CD4-positive, CD25-positive, alpha-beta regulatory T cell (primary cell): ENCODE data around the gene AMPH. TPM values are rescaled to one million over a fixed set of nuclear protein-coding genes. Genes with fewer than 3 reads are reported as not detected.
A peak's percentile ranks its signal among the peaks of the same experiment; 100 is the strongest.

Experiments used
- ATAC-seq, 2 donors: fragments of 150-1000 bp; cut with Tn5 transposase; one replicate each; pipeline ENCODE4 v1.10.0; 2021; ENCODE audit warnings: low read depth in 2 of 2, moderate number of reproducible peaks in 2 of 2, moderate library complexity in 1 of 2
- DNase-seq, 3 donors: peaks; one replicate each; pipeline versions ENCODE4 v3.0.0 to v3.0.0-alpha.2; 2012 to 2022; ENCODE audit warnings: mixed read lengths in 1 of 3
- H3K27ac ChIP-seq: one replicate; pipeline ENCODE4 v1.7.0; 2013; ENCODE audit warnings: mild to moderate bottlenecking, low read length; ENCODE audit not compliant: insufficient read depth, poor library complexity, severe bottlenecking
- H3K27me3 ChIP-seq: one replicate; pipeline ENCODE4 v1.7.0; 2013; ENCODE audit warnings: low read length; ENCODE audit not compliant: control insufficient read depth, insufficient read depth
- H3K36me3 ChIP-seq: one replicate; pipeline ENCODE4 v1.7.0; 2013; ENCODE audit warnings: mild to moderate bottlenecking, low read length, moderate library complexity; ENCODE audit not compliant: control insufficient read depth, insufficient read depth
- H3K4me1 ChIP-seq: 2 replicates; pipeline ENCODE4 v1.7.0; 2013; ENCODE audit warnings: mild to moderate bottlenecking, low read length; ENCODE audit not compliant: insufficient read depth, control insufficient read depth, poor library complexity, severe bottlenecking
- H3K4me3 ChIP-seq: one replicate; pipeline ENCODE4 v1.7.0; 2013; ENCODE audit warnings: low read depth, mild to moderate bottlenecking, low read length, moderate library complexity
- H3K9me3 ChIP-seq, 2 experiments: 1 replicate in 1 of 2; 2 replicates in 1 of 2; pipeline ENCODE4 v1.7.0; 2013; ENCODE audit warnings: low read length in 2 of 2, mild to moderate bottlenecking in 1 of 2, moderate library complexity in 1 of 2; ENCODE audit not compliant: control insufficient read depth in 2 of 2
- H3K27ac Mint-ChIP-seq, 3 donors: one replicate each; pipeline ENCODE4 v1.8.0; 2020 to 2022; ENCODE audit warnings: mild to moderate bottlenecking in 3 of 3, mixed read lengths in 3 of 3, moderate library complexity in 2 of 3
- H3K27me3 Mint-ChIP-seq: one replicate; pipeline ENCODE4 v1.8.0; 2022; ENCODE audit warnings: mild to moderate bottlenecking, mixed read lengths
- H3K36me3 Mint-ChIP-seq: one replicate; pipeline ENCODE4 v1.8.0; 2020; ENCODE audit warnings: mixed read lengths
- H3K4me1 Mint-ChIP-seq, 4 donors: one replicate each; pipeline ENCODE4 v1.8.0; 2020 to 2022; ENCODE audit warnings: mixed read lengths in 4 of 4, mild to moderate bottlenecking in 1 of 4
- H3K4me3 Mint-ChIP-seq, 4 donors: one replicate each; pipeline ENCODE4 v1.8.0; 2020 to 2022; ENCODE audit warnings: mild to moderate bottlenecking in 4 of 4, mixed read lengths in 4 of 4, moderate library complexity in 3 of 4
- H3K9me3 Mint-ChIP-seq, 7 donors: one replicate each; pipeline ENCODE4 v1.8.0; 2020 to 2022; ENCODE audit warnings: mixed read lengths in 7 of 7, mild to moderate bottlenecking in 3 of 7, moderate library complexity in 2 of 7
- polyA plus RNA-seq, 4 donors: library from polyadenylated mRNA; unstranded; fragments of 300-500 nt; fragmentation: Illumina TruSeq; gene quantifications; one replicate each; pipeline ENCODE4 v1.2.3, GENCODE V29; 2021
- total RNA-seq: library from RNA; stranded (reverse); gene quantifications from one replicate; pipeline ENCODE4 v1.2.3, GENCODE V29; 2022

Gene AMPH
- total RNA-seq (not detected), polyA plus RNA-seq (under 1 TPM in 3 of 4 donors, not detected in 1; 0.09 to 0.11 (median 0.10) TPM)

DNA sequence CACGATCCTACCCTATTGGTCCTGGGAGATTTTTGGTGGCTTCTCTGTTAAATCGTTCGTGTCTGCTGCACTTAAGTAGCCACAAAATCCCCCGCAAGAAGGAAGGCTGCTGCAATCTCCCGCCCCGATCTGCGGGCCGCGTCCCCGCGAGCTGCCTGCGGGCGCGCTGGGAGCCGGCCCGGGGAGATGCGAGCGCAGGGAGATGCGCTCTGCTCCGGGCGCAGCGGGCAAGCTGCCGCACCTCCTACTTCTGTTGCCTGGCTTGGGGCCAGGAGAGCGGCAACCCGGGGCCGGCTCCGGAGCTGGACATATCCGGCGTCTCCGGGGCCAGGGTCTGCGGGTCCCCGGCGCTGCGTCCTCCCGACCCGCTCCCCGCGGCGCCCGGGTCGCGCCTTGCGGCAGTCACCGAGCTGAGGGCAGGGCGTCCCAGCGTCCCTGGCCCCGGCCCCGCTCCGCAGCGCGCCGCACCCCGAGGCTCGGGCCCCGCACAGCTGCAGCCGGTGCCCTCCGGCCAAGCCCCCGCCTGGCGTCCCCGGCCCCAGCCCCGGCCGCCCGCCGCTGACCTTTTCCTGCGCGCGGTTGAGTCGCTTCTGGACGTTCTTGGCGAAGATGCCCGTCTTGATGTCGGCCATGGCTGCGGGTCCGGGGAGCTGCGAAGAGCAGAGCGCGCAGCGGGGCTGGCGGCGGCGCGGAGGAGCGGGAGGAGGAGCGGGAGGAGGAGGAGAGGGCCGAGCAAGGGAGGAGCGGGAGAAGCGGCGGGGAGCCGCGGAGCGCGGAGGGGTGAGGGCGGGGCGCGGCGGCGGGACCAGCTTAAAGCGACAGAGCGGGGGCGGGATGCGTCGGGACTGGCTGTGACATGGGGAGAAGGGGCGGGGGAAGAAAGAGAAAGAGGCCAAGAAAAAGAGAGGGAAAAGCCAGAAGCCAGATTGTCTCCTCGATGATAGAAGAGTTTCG lies at the start of gene AMPH:
TSS of gene AMPH (minus strand) at position 654 of the 954 bp plus-strand sequence. CDS start at position 632, 22 bp downstream.
- Mint-ChIP-seq H3K4me3 (peak within 1 kb of the TSS in 2 of 4 donors; percentile 19 to 35), H3K36me3 (no peaks in the 10 kb centered on the region), H3K9me3 (peaks cover 0 to 3% (median 0%) of the 10 kb centered on the region in 7 donors), H3K4me1 (peaks cover 0 to 6% (median 5%) of the 10 kb centered on the region in 4 donors), H3K27me3 (peaks cover 45% of the 10 kb centered on the region), H3K27ac (peak within 1 kb of the TSS in 1 of 3 donors; percentile 18)
- ATAC-seq (no peak), DNase-seq (no peak)
- no peak within 1 kb of the TSS for H3K4me3 ChIP-seq
- H3K27me3 ChIP-seq, result peaks cover 18% of the 10 kb centered on the region
- H3K9me3 ChIP-seq, result no peaks in the 10 kb centered on the region
- H3K4me1 ChIP-seq, result no peaks in the 10 kb centered on the region
- no peaks in the 10 kb centered on the region for H3K36me3 ChIP-seq
- H3K27ac ChIP-seq, result no peak within 1 kb of the TSS

- H3K36me3 Mint-ChIP-seq, result no peaks in the 10 kb centered on the region
- Histone ChIP-seq H3K27ac (no peak overlapping the region), H3K27me3 (peaks cover 3% of the 10 kb centered on the region), H3K36me3 (no peaks in the 10 kb centered on the region), H3K4me1 (no peaks in the 10 kb centered on the region), H3K4me3 (no peak overlapping the region), H3K9me3 (no peaks in the 10 kb centered on the region)
- H3K27me3 Mint-ChIP-seq, result peaks cover 16% of the 10 kb centered on the region
- H3K4me1 Mint-ChIP-seq, result no peaks in the 10 kb centered on the region
- ATAC-seq (no peak), DNase-seq (no peak)
- peaks cover 0 to 3% (median 2%) of the 10 kb centered on the region in 7 donors for H3K9me3 Mint-ChIP-seq
- no peak overlapping the region for H3K4me3 Mint-ChIP-seq
- no peak overlapping the region for H3K27ac Mint-ChIP-seq
These were observed 48.2 kb upstream of the AMPH start for GRCh38 chr7:38679419-38679818.

DNA sequence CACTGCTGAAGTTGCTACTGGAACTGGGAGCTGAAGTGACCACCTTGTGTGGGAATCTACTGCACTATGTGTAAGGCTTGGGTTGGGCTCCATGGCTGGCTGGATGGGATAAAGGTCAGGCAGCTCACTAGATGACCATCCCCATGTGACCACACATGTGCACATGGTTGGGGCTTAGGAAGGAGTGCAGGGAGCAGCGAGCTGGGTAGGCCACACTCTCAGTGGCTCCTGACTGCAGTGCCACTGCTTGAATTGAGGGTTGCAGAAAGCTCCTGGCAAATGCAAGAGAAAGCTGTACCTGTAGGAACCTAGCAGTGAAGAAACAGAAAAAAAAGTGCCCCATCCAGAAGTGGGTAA lies 47.5 kb upstream of the AMPH start:
- H3K27ac Mint-ChIP-seq, result no peak overlapping the region
- H3K4me1 ChIP-seq, result no peaks in the 10 kb centered on the region
- peaks cover 0 to 3% (median 2%) of the 10 kb centered on the region in 7 donors for H3K9me3 Mint-ChIP-seq
- no peaks in the 10 kb centered on the region for H3K36me3 ChIP-seq
- H3K27me3 Mint-ChIP-seq, result peaks cover 15% of the 10 kb centered on the region
- H3K27me3 ChIP-seq, result peaks cover 3% of the 10 kb centered on the region
- H3K4me3 Mint-ChIP-seq, result no peak overlapping the region
- H3K36me3 Mint-ChIP-seq, result no peaks in the 10 kb centered on the region
- H3K4me1 Mint-ChIP-seq, result no peaks in the 10 kb centered on the region
- H3K27ac ChIP-seq, result no peak overlapping the region
- ATAC-seq, result no peak
- DNase-seq, result no peak
- no peaks in the 10 kb centered on the region for H3K9me3 ChIP-seq
- H3K4me3 ChIP-seq, result no peak overlapping the region

- no peak overlapping the region for H3K27ac Mint-ChIP-seq
- Histone ChIP-seq H3K27ac (no peak overlapping the region), H3K4me3 (no peak overlapping the region), H3K27me3 (peaks cover 3% of the 10 kb centered on the region), H3K9me3 (no peaks in the 10 kb centered on the region), H3K4me1 (no peaks in the 10 kb centered on the region), H3K36me3 (no peaks in the 10 kb centered on the region)
- peaks cover 15% of the 10 kb centered on the region for H3K27me3 Mint-ChIP-seq
- DNase-seq (no peak), ATAC-seq (no peak)
- peaks cover 0 to 3% (median 2%) of the 10 kb centered on the region in 7 donors for H3K9me3 Mint-ChIP-seq
- H3K4me1 Mint-ChIP-seq, result no peaks in the 10 kb centered on the region
- no peak overlapping the region for H3K4me3 Mint-ChIP-seq
- H3K36me3 Mint-ChIP-seq, result no peaks in the 10 kb centered on the region
These were observed 47.0 kb upstream of the AMPH start for GRCh38 chr7:38677981-38678697.

- Histone ChIP-seq H3K4me3 (no peak overlapping the region), H3K4me1 (no peaks in the 10 kb centered on the region), H3K36me3 (no peaks in the 10 kb centered on the region), H3K9me3 (no peaks in the 10 kb centered on the region), H3K27me3 (peaks cover 3% of the 10 kb centered on the region), H3K27ac (no peak overlapping the region)
- Mint-ChIP-seq H3K27me3 (peaks cover 13% of the 10 kb centered on the region), H3K36me3 (no peaks in the 10 kb centered on the region), H3K27ac (no peak overlapping the region), H3K4me3 (no peak overlapping the region), H3K9me3 (peaks cover 0 to 6% (median 2%) of the 10 kb centered on the region in 7 donors), H3K4me1 (no peaks in the 10 kb centered on the region)
- ATAC-seq (no peak), DNase-seq (no peak)
These were observed 44.4 kb upstream of the AMPH start for GRCh38 chr7:38675494-38676106.

DNA sequence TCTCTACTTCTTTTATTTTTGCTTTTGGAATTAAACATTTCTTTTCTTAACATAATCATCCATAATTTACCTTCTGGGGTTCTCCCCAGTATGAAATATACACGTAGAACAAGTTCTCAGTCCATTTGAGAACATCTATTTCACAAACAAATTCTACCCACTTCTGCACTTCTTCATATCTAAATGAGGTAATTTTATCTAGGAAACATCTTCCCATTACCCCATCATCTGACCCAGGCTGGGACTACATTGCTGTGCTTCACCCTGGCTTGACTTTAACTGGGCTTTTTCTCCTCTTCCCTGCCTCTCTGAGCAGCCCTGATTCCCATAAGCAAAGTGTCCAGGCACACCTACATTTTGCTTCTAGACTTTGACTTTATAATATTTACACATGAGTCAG lies 43.3 kb upstream of the AMPH start:
- Mint-ChIP-seq H3K27me3 (peaks cover 13% of the 10 kb centered on the region), H3K27ac (peak overlapping the region in 1 of 3 donors; percentile 77), H3K4me1 (no peaks in the 10 kb centered on the region), H3K9me3 (peaks cover 0 to 6% (median 0%) of the 10 kb centered on the region in 7 donors), H3K4me3 (no peak overlapping the region), H3K36me3 (no peaks in the 10 kb centered on the region)
- Histone ChIP-seq H3K27me3 (peaks cover 3% of the 10 kb centered on the region), H3K27ac (no peak overlapping the region), H3K4me3 (no peak overlapping the region), H3K36me3 (no peaks in the 10 kb centered on the region), H3K9me3 (no peaks in the 10 kb centered on the region), H3K4me1 (no peaks in the 10 kb centered on the region)
- DNase-seq, result no peak
- ATAC-seq, result no peak

- Histone ChIP-seq H3K27me3 (peaks cover 3% of the 10 kb centered on the region), H3K9me3 (no peaks in the 10 kb centered on the region), H3K4me1 (no peaks in the 10 kb centered on the region), H3K36me3 (no peaks in the 10 kb centered on the region), H3K4me3 (no peak overlapping the region), H3K27ac (no peak overlapping the region)
- Mint-ChIP-seq H3K4me3 (no peak overlapping the region), H3K36me3 (no peaks in the 10 kb centered on the region), H3K9me3 (peaks cover 0 to 4% (median 0%) of the 10 kb centered on the region in 7 donors), H3K27me3 (peaks cover 13% of the 10 kb centered on the region), H3K4me1 (no peaks in the 10 kb centered on the region), H3K27ac (no peak overlapping the region)
- ATAC-seq (no peak), DNase-seq (no peak)
These were observed 42.6 kb upstream of the AMPH start for GRCh38 chr7:38673795-38674194.
